ENCODE data around the gene AFF2. TPM values are rescaled to one million over a fixed set of nuclear protein-coding genes. Genes with fewer than 3 reads are reported as not detected.

The AFF2 gene
- total RNA-seq, 1 donor from 2014 or later, result 0.89 TPM

GRCh38 chrX:148672517-148672916 lies 172.1 kb downstream of the AFF2 start:
- peaks cover 27% of the 10 kb centered on the region for H3K9me3 Mint-ChIP-seq (ENCODE audit: unreplicated experiment)
- H3K4me1 Mint-ChIP-seq (ENCODE audit: unreplicated experiment), result no peaks in the 10 kb centered on the region
- DNase-seq (ENCODE audit: extremely low spot score, unreplicated experiment), result no peak
- H3K27me3 Mint-ChIP-seq (ENCODE audit: unreplicated experiment), result no peaks in the 10 kb centered on the region
- no peak overlapping the region for H3K4me3 Mint-ChIP-seq (ENCODE audit: unreplicated experiment)
- TF ChIP-seq, protein P1, sequence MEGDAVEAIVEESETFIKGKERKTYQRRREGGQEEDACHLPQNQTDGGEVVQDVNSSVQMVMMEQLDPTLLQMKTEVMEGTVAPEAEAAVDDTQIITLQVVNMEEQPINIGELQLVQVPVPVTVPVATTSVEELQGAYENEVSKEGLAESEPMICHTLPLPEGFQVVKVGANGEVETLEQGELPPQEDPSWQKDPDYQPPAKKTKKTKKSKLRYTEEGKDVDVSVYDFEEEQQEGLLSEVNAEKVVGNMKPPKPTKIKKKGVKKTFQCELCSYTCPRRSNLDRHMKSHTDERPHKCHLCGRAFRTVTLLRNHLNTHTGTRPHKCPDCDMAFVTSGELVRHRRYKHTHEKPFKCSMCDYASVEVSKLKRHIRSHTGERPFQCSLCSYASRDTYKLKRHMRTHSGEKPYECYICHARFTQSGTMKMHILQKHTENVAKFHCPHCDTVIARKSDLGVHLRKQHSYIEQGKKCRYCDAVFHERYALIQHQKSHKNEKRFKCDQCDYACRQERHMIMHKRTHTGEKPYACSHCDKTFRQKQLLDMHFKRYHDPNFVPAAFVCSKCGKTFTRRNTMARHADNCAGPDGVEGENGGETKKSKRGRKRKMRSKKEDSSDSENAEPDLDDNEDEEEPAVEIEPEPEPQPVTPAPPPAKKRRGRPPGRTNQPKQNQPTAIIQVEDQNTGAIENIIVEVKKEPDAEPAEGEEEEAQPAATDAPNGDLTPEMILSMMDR (IDR thresholded peaks at IDR 0.05), result no peak
- no peaks in the 10 kb centered on the region for H3K36me3 Mint-ChIP-seq (ENCODE audit: unreplicated experiment)
- no peak overlapping the region for H3K27ac Mint-ChIP-seq (ENCODE audit: unreplicated experiment)

- Mint-ChIP-seq H3K9me3 (ENCODE audit: unreplicated experiment) (peaks cover 7% of the 10 kb centered on the region), H3K36me3 (ENCODE audit: unreplicated experiment) (no peaks in the 10 kb centered on the region), H3K27ac (ENCODE audit: unreplicated experiment) (no peak overlapping the region), H3K27me3 (ENCODE audit: unreplicated experiment) (no peaks in the 10 kb centered on the region), H3K4me3 (ENCODE audit: unreplicated experiment) (no peak overlapping the region), H3K4me1 (ENCODE audit: unreplicated experiment) (no peaks in the 10 kb centered on the region)
- TF ChIP-seq, protein P1 (IDR thresholded peaks at IDR 0.05), result no peak
- DNase-seq (ENCODE audit: extremely low spot score, unreplicated experiment), result no peak
These were observed 181.2 kb downstream of the AFF2 start for GRCh38 chrX:148681605-148682004.

DNA sequence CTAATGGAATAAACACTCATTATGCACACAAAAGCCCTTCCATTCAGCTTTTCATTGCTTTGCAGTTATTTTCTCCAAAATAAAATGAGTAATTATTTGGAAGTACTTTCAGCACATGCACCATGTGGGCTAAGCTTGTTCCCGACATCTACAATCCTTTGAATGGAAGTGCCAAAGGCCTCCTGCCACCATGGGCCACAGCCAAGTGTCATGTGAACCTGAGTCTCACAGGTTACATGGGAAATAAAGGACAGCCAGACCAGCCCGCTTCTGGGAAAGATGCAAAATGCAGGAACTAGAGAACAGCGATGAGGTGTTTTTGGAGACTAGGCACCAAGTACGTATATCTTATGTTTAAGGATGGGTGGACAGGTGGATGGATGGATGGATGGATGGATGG lies 181.8 kb downstream of the AFF2 start:
- Mint-ChIP-seq H3K36me3 (ENCODE audit: unreplicated experiment) (no peaks in the 10 kb centered on the region), H3K27me3 (ENCODE audit: unreplicated experiment) (no peaks in the 10 kb centered on the region), H3K27ac (ENCODE audit: unreplicated experiment) (no peak overlapping the region), H3K4me1 (ENCODE audit: unreplicated experiment) (no peaks in the 10 kb centered on the region), H3K9me3 (ENCODE audit: unreplicated experiment) (peaks cover 3% of the 10 kb centered on the region), H3K4me3 (ENCODE audit: unreplicated experiment) (no peak overlapping the region)
- TF ChIP-seq, protein P1 (IDR thresholded peaks at IDR 0.05), result no peak
- no peak for DNase-seq (ENCODE audit: extremely low spot score, unreplicated experiment)

- no peaks in the 10 kb centered on the region for H3K36me3 Mint-ChIP-seq (ENCODE audit: unreplicated experiment)
- H3K4me1 Mint-ChIP-seq (ENCODE audit: unreplicated experiment), result no peaks in the 10 kb centered on the region
- TF ChIP-seq, protein P1 (IDR thresholded peaks at IDR 0.05), result no peak
- DNase-seq (ENCODE audit: extremely low spot score, unreplicated experiment), result no peak
- H3K27ac Mint-ChIP-seq (ENCODE audit: unreplicated experiment), result no peak overlapping the region
- H3K9me3 Mint-ChIP-seq (ENCODE audit: unreplicated experiment), result peaks cover 5% of the 10 kb centered on the region
- no peaks in the 10 kb centered on the region for H3K27me3 Mint-ChIP-seq (ENCODE audit: unreplicated experiment)
- H3K4me3 Mint-ChIP-seq (ENCODE audit: unreplicated experiment), result no peak overlapping the region
These were observed 191.0 kb downstream of the AFF2 start for GRCh38 chrX:148691456-148691855.

DNA sequence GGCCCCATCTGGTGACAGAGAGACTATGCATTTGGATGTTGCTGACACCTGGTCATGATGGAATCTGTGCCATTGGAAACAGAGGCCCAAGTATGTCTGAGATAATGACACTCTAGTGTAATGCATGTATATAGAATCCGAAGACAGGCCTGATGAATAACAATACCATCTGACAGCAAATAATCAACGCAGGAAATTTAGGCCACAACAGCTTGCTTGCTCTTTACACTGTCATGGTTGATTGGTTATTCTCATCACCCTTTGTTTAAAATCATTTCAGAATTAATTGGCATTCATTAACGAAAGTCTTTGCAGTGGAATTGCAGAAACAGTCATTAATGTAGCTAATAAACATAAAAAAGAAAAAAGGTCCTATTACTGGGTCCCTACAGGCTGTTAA lies 194.8 kb downstream of the AFF2 start:
- TF ChIP-seq, protein P1 (IDR thresholded peaks at IDR 0.05), result no peak
- Mint-ChIP-seq H3K27me3 (ENCODE audit: unreplicated experiment) (no peaks in the 10 kb centered on the region), H3K36me3 (ENCODE audit: unreplicated experiment) (no peaks in the 10 kb centered on the region), H3K4me1 (ENCODE audit: unreplicated experiment) (no peaks in the 10 kb centered on the region), H3K27ac (ENCODE audit: unreplicated experiment) (no peak overlapping the region), H3K4me3 (ENCODE audit: unreplicated experiment) (no peak overlapping the region), H3K9me3 (ENCODE audit: unreplicated experiment) (peaks cover 5% of the 10 kb centered on the region)
- DNase-seq (ENCODE audit: extremely low spot score, unreplicated experiment), result no peak

Measured in osteocyte (in vitro differentiated cells).